ENCODE measurements around the gene TP53RK.

- no peak for TF ChIP-seq CTCF (IDR thresholded peaks at IDR 0.05)
- TF ChIP-seq POLR2A (IDR thresholded peaks at IDR 0.05) = no peak
Measured at GRCh38 chr20:46660487-46660886, 28.8 kb downstream of the TP53RK start.
